ENCODE data around the gene VWA3B. TPM values are rescaled to one million over a fixed set of nuclear protein-coding genes. Genes with fewer than 3 reads are reported as not detected.
A peak's percentile ranks its signal among the peaks of the same experiment; 100 is the strongest.

VWA3B gene
- total and polyA plus RNA-seq, 2 experiments from 2014 or later, result 0.80 TPM; not detected in 1

GRCh38 chr2:98170076-98170475, 83.1 kb downstream of the VWA3B start:
- Histone ChIP-seq H3K4me3 (no peak overlapping the region), H3K4me1 (ENCODE audit: insufficient read depth) (no peaks in the 10 kb centered on the region), H3K36me3 (replicated peaks; ENCODE audit: insufficient read depth, low read depth) (no peaks in the 10 kb centered on the region), H3K9me3 (ENCODE audit: low read depth) (no peaks in the 10 kb centered on the region), H3K27me3 (peaks cover 4% of the 10 kb centered on the region), H3K9me2 (replicated peaks; ENCODE audit: insufficient read depth) (no peaks in the 10 kb centered on the region), H4K20me1 (ENCODE audit: insufficient read depth, poor library complexity, severe bottlenecking) (no peaks in the 10 kb centered on the region), H2AFZ (no peak overlapping the region), H3K79me2 (no peaks in the 10 kb centered on the region), H3K4me2 (no peak overlapping the region), H3K27ac (no peak overlapping the region)
- 90% methylated on average over 3 of the region's 3 CpGs for WGBS (ENCODE audit: low lambda C conversion rate, missing lambda C conversion rate)
- DNase-seq (ENCODE audit: low spot score), result no peak
- TF ChIP-seq CTCF (IDR thresholded peaks at IDR 0.05; ENCODE audit: poor library complexity), result no peak

GRCh38 chr2:98172150-98172765, 85.3 kb downstream of the VWA3B start:
- H4K20me1 ChIP-seq (ENCODE audit: insufficient read depth, poor library complexity, severe bottlenecking), result no peaks in the 10 kb centered on the region
- H3K79me2 ChIP-seq, result no peaks in the 10 kb centered on the region
- no peak overlapping the region for H3K27ac ChIP-seq
- no peak overlapping the region for H2AFZ ChIP-seq
- no peaks in the 10 kb centered on the region for H3K36me3 ChIP-seq (replicated peaks; ENCODE audit: insufficient read depth, low read depth)
- H3K9me3 ChIP-seq (ENCODE audit: low read depth), result no peaks in the 10 kb centered on the region
- no peak for DNase-seq (ENCODE audit: low spot score)
- 93% methylated on average over 14 of the region's 14 CpGs for WGBS (ENCODE audit: low lambda C conversion rate, missing lambda C conversion rate)
- no peaks in the 10 kb centered on the region for H3K9me2 ChIP-seq (replicated peaks; ENCODE audit: insufficient read depth)
- H3K27me3 ChIP-seq, result peaks cover 19% of the 10 kb centered on the region
- no peaks in the 10 kb centered on the region for H3K4me1 ChIP-seq (ENCODE audit: insufficient read depth)
- no peak overlapping the region for H3K4me3 ChIP-seq
- TF ChIP-seq EZH2phosphoT487 (IDR thresholded peaks at IDR 0.05; ENCODE audit: low read depth, severe bottlenecking, unreplicated experiment) (no peak), EZH2 (IDR thresholded peaks at IDR 0.05; ENCODE audit: borderline replicate concordance) (no peak), CTCF (IDR thresholded peaks at IDR 0.05; ENCODE audit: poor library complexity) (no peak)
- no peak overlapping the region for H3K4me2 ChIP-seq

- H3K9me3 ChIP-seq (ENCODE audit: low read depth), result no peaks in the 10 kb centered on the region
- no peak overlapping the region for H3K27ac ChIP-seq
- H3K4me2 ChIP-seq, result no peak overlapping the region
- H3K4me1 ChIP-seq (ENCODE audit: insufficient read depth), result no peaks in the 10 kb centered on the region
- DNase-seq (ENCODE audit: low spot score), result no peak
- TF ChIP-seq CTCF (IDR thresholded peaks at IDR 0.05; ENCODE audit: poor library complexity) (no peak), EZH2phosphoT487 (IDR thresholded peaks at IDR 0.05; ENCODE audit: low read depth, severe bottlenecking, unreplicated experiment) (no peak), EZH2 (IDR thresholded peaks at IDR 0.05; ENCODE audit: borderline replicate concordance) (no peak)
- H3K27me3 ChIP-seq, result peaks cover 26% of the 10 kb centered on the region
- H3K79me2 ChIP-seq, result no peaks in the 10 kb centered on the region
- 89% methylated on average over 2 of the region's 2 CpGs for WGBS (ENCODE audit: low lambda C conversion rate, missing lambda C conversion rate)
- no peaks in the 10 kb centered on the region for H3K9me2 ChIP-seq (replicated peaks; ENCODE audit: insufficient read depth)
- no peaks in the 10 kb centered on the region for H3K36me3 ChIP-seq (replicated peaks; ENCODE audit: insufficient read depth, low read depth)
- H2AFZ ChIP-seq, result no peak overlapping the region
- no peaks in the 10 kb centered on the region for H4K20me1 ChIP-seq (ENCODE audit: insufficient read depth, poor library complexity, severe bottlenecking)
- H3K4me3 ChIP-seq, result no peak overlapping the region
Observed at GRCh38 chr2:98172951-98173350, 86.0 kb downstream of the VWA3B start.

- H3K9me2 ChIP-seq (replicated peaks; ENCODE audit: insufficient read depth), result no peaks in the 10 kb centered on the region
- no peak overlapping the region for H3K4me3 ChIP-seq
- no peaks in the 10 kb centered on the region for H3K79me2 ChIP-seq
- no peak overlapping the region for H2AFZ ChIP-seq
- WGBS (ENCODE audit: low lambda C conversion rate, missing lambda C conversion rate), result 34% methylated on average over 6 of the region's 6 CpGs
- peaks cover 30% of the 10 kb centered on the region for H3K27me3 ChIP-seq
- H3K36me3 ChIP-seq (replicated peaks; ENCODE audit: insufficient read depth, low read depth), result no peaks in the 10 kb centered on the region
- no peaks in the 10 kb centered on the region for H3K9me3 ChIP-seq (ENCODE audit: low read depth)
- no peak overlapping the region for H3K4me2 ChIP-seq
- TF ChIP-seq EZH2phosphoT487 (IDR thresholded peaks at IDR 0.05; ENCODE audit: low read depth, severe bottlenecking, unreplicated experiment) (no peak), EZH2 (IDR thresholded peaks at IDR 0.05; ENCODE audit: borderline replicate concordance) (no peak), CTCF (IDR thresholded peaks at IDR 0.05; ENCODE audit: poor library complexity) (no peak)
- peak; percentile 19 for DNase-seq (ENCODE audit: low spot score)
- no peaks in the 10 kb centered on the region for H3K4me1 ChIP-seq (ENCODE audit: insufficient read depth)
- no peaks in the 10 kb centered on the region for H4K20me1 ChIP-seq (ENCODE audit: insufficient read depth, poor library complexity, severe bottlenecking)
- H3K27ac ChIP-seq, result no peak overlapping the region
Observed at GRCh38 chr2:98175811-98176210, 88.8 kb downstream of the VWA3B start.
